ENCODE results near the gene HMMR. TPM values are rescaled to one million over a fixed set of nuclear protein-coding genes. Genes with fewer than 3 reads are reported as not detected.

The HMMR gene
- total and polyA plus RNA-seq, 9 of the 15 experiments (the other 6 are each of a cell fraction or from before 2014, with no cell fraction given): 74.9 to 133 (median 90.8) TPM

GRCh38 chr5:163504079-163504931 lies 43.9 kb downstream of the HMMR start:
- Histone ChIP-seq H3K9ac (ENCODE audit: insufficient read depth in 1 of 2, low read depth in 2 of 2, low read length in 2 of 2) (peak overlapping the region; percentile 85 to 89), H3K4me1 (replicated peaks in 1 of 2; ENCODE audit: control insufficient read depth in 2 of 2, insufficient read depth in 2 of 2, low read length in 2 of 2) (peaks cover 5 to 7% of the 10 kb centered on the region in 2 experiments; a peak in 3 of 5 replicates), H2AFZ (ENCODE audit: low read depth, low read length) (peak overlapping the region; percentile 91), H3K27me3 (ENCODE audit: control insufficient read depth in 2 of 2, insufficient read depth in 2 of 2, low read length in 2 of 2) (no peaks in the 10 kb centered on the region), H4K20me1 (replicated peaks; ENCODE audit: control insufficient read depth, insufficient read depth, low read length) (0 out of 2 replicates have a peak, but pooled peaks cover 3% of the 10 kb centered on the region), H3K4me3 (peak overlapping the region; percentile 65), H3K27ac (ENCODE audit: extremely low read depth, low read depth, low read length) (peak overlapping the region; percentile 87), H3K36me3 (ENCODE audit: control insufficient read depth, insufficient read depth, low read length) (no peaks in the 10 kb centered on the region), H3K9me1 (ENCODE audit: control insufficient read depth, insufficient read depth, low read length) (no peaks in the 10 kb centered on the region), H3K9me3 (replicated peaks; ENCODE audit: control insufficient read depth, insufficient read depth, low read depth, low read length) (no peaks in the 10 kb centered on the region), H3K4me2 (ENCODE audit: insufficient read depth, low read length) (peak overlapping the region; percentile 88), H3K79me2 (ENCODE audit: control insufficient read depth, insufficient read depth, low read length) (peaks cover 56% of the 10 kb centered on the region)
- intact Hi-C loops (cut with micrococcal nuclease) (no loop called here), in situ Hi-C loops (cut with MboI) (loop anchor here (25.0 kb wide), 1 partner anchor 858 kb away; no protein-coding TSS in a partner anchor)
- ATAC-seq: peak; percentile 37
- POLR2A ChIA-PET: interaction anchor here (0.8 to 4.7 kb wide), 6 partner anchors 13 to 160 kb away, joined by 3 to 44 read pairs (median 4); partner anchors contain the start of genes CCNG1, HMMR and NUDCD2
- CTCF ChIA-PET (ENCODE audit: low intra/inter-chr PET ratio): no interaction called here
- peak; percentile 22 to 56 (median 38) for DNase-seq (ENCODE audit: extremely low read depth in 1 of 4, low spot score in 3 of 4)
- BruUV-seq (replicated peaks): no TSS peak
- WGBS (ENCODE audit: insufficient coverage, low coverage, missing lambda C conversion rate): under 1% methylated on average over 27 of the region's 27 CpGs
- no peak for FAIRE-seq
- TF ChIP-seq POLR3G (IDR thresholded peaks at IDR 0.05; ENCODE audit: extremely low read depth, insufficient read length, insufficient replicate concordance): no peak
- TF ChIP-seq KDM5B (IDR thresholded peaks at IDR 0.05; ENCODE audit: insufficient replicate concordance, low read depth, low read length): peak; percentile 24
- TF ChIP-seq ZBTB2 (IDR thresholded peaks at IDR 0.05): no peak
- peak in 1 of 2 experiments; percentile 20; a peak in 2 of 4 replicates for TF ChIP-seq ZNF639 (CRISPR knock-in tag; conservative IDR thresholded peaks at IDR 0.05 in 1 of 2, IDR thresholded peaks at IDR 0.05 in 1 of 2)
- TF ChIP-seq SIN3A (IDR thresholded peaks at IDR 0.05; ENCODE audit: borderline replicate concordance in 2 of 2, control insufficient read depth in 1 of 2, low read depth in 2 of 2, low read length in 2 of 2): 0 out of 4 replicates have a peak, but pooled peaks of 1 of the 2 experiments have one; percentile 51
- 0 out of 2 replicates have a peak, but pooled peaks have one; percentile 21 for TF ChIP-seq BACH1 (tag; IDR thresholded peaks at IDR 0.05)
- no peak for TF ChIP-seq ZNF224 (CRISPR knock-in tag; IDR thresholded peaks at IDR 0.05)
- no peak for TF ChIP-seq ID3 (CRISPR knock-in tag; IDR thresholded peaks at IDR 0.05)
- TF ChIP-seq ID3 (tag; IDR thresholded peaks at IDR 0.05): no peak
- TF ChIP-seq PHF8 (IDR thresholded peaks at IDR 0.05; ENCODE audit: borderline replicate concordance, low read length): 0 out of 2 replicates have a peak, but pooled peaks have one; percentile 3

All from K562 (cell line).